ENCODE results near the gene LOXL1. TPM values are rescaled to one million over a fixed set of nuclear protein-coding genes. Genes with fewer than 3 reads are reported as not detected.
A peak's percentile ranks its signal among the peaks of the same experiment; 100 is the strongest.

LOXL1 gene
- total RNA-seq, 1 donor from 2014 or later, result 31.9 TPM

DNA sequence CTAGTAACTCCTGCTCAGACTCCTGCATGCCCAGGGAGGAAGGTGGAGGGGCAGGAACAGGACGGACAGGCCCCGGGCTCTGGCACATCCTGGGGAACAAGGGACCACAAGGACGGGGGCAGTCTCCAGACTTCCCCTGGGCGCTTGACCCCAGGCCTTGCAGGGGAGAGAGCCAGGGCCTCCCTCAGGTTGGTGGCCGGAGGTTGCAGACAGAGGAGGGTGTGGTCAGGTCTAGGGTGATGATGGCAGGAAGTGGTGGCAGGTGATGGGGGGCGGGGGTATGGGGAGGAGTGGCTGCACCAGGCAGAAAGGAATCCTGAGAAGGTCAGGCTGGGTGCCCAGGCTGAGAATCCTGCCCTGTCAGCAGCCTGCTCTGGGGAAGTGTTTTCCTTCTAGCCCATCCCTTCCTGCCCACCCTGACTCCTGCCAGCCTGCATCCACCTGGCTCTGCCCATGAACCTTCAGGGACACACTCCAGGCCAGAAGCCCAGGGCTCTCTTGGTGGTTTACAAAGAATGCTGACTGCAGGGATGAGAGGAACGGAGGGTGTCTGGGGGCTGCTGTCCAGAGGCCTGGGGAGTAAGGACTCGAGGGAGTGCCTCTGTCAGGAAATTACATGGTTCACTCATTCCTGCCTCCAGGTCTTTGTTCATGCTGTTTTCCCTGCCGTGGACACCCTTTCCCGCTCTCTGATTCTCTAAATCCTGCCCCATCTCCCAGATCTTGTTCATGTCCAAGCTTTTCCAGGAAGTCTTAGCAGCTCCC lies 15.8 kb downstream of the LOXL1 start:
- no peak for TF ChIP-seq CTCF (IDR thresholded peaks at IDR 0.05; ENCODE audit: borderline replicate concordance)
- Histone ChIP-seq H3K36me3 (peaks cover 4% of the 10 kb centered on the region), H3K27me3 (ENCODE audit: low read depth) (no peaks in the 10 kb centered on the region), H3K4me1 (peaks cover 48% of the 10 kb centered on the region), H3K27ac (replicated peaks) (peak overlapping the region; percentile 57), H3K4me3 (no peak overlapping the region), H3K9me3 (replicated peaks) (no peaks in the 10 kb centered on the region)
- intact Hi-C loops (cut with micrococcal nuclease), result no loop called here
- DNase-seq, result no peak

DNA sequence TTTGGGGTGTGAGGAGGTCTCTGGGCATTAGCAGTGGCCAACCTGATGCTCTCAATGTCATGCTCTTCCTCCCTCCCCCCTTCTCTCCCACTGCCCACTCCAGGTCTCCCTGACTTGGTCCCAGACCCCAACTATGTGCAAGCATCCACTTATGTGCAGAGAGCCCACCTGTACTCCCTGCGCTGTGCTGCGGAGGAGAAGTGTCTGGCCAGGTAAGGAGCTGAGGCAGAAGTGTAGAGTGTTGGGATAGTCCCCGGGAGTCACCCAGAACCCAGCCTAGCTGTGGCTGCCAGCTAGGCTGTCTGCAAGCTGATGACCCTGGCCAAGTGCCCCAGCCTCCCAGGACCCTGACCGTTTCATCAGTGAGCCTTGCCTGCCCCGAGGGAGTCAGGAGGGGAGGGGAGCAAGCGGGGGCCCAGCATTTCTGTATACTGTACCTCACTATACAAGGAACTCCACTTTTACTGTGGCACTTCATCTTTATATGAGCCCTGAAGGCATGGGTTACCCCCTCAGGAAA lies 16.5 kb downstream of the LOXL1 start:
- Histone ChIP-seq H3K4me1 (peaks cover 48% of the 10 kb centered on the region), H3K27me3 (ENCODE audit: low read depth) (no peaks in the 10 kb centered on the region), H3K27ac (replicated peaks) (no peak overlapping the region), H3K36me3 (peaks cover 10% of the 10 kb centered on the region), H3K4me3 (no peak overlapping the region), H3K9me3 (replicated peaks) (no peaks in the 10 kb centered on the region)
- DNase-seq, result no peak
- TF ChIP-seq CTCF (IDR thresholded peaks at IDR 0.05; ENCODE audit: borderline replicate concordance), result no peak
- intact Hi-C loops (cut with micrococcal nuclease), result no loop called here

GRCh38 chr15:73944161-73945129 lies 18.2 kb downstream of the LOXL1 start:
- H3K9me3 ChIP-seq (replicated peaks), result no peaks in the 10 kb centered on the region
- peaks cover 42% of the 10 kb centered on the region for H3K4me1 ChIP-seq
- H3K27ac ChIP-seq (replicated peaks), result peak overlapping the region; percentile 50
- H3K27me3 ChIP-seq (ENCODE audit: low read depth), result no peaks in the 10 kb centered on the region
- H3K4me3 ChIP-seq, result no peak overlapping the region
- DNase-seq, result no peak
- H3K36me3 ChIP-seq, result peaks cover 14% of the 10 kb centered on the region
- intact Hi-C loops (cut with micrococcal nuclease), result no loop called here
- TF ChIP-seq CTCF (IDR thresholded peaks at IDR 0.05; ENCODE audit: borderline replicate concordance), result no peak

- no peak for TF ChIP-seq CTCF (IDR thresholded peaks at IDR 0.05; ENCODE audit: borderline replicate concordance)
- peaks cover 14% of the 10 kb centered on the region for H3K36me3 ChIP-seq
- H3K27me3 ChIP-seq (ENCODE audit: low read depth), result no peaks in the 10 kb centered on the region
- H3K4me3 ChIP-seq, result no peak overlapping the region
- intact Hi-C loops (cut with micrococcal nuclease), result no loop called here
- DNase-seq, result no peak
- no peaks in the 10 kb centered on the region for H3K9me3 ChIP-seq (replicated peaks)
- H3K4me1 ChIP-seq, result peaks cover 35% of the 10 kb centered on the region
- peak overlapping the region; percentile 50 for H3K27ac ChIP-seq (replicated peaks)
Measured at GRCh38 chr15:73945130-73945508, 18.9 kb downstream of the LOXL1 start.

- Histone ChIP-seq H3K4me1 (peaks cover 35% of the 10 kb centered on the region), H3K27me3 (ENCODE audit: low read depth) (no peaks in the 10 kb centered on the region), H3K36me3 (peaks cover 14% of the 10 kb centered on the region), H3K4me3 (no peak overlapping the region), H3K27ac (replicated peaks) (no peak overlapping the region), H3K9me3 (replicated peaks) (no peaks in the 10 kb centered on the region)
- no peak for TF ChIP-seq CTCF (IDR thresholded peaks at IDR 0.05; ENCODE audit: borderline replicate concordance)
- intact Hi-C loops (cut with micrococcal nuclease), result no loop called here
- peak; percentile 11 for DNase-seq
Measured at GRCh38 chr15:73946046-73946721, 19.9 kb downstream of the LOXL1 start.

Measured in left ventricle myocardium inferior (tissue), 1 donor.